Ishikawa (cell line): ENCODE results near the gene CCDC7.

Experiments used
- EP300 ChIP-seq: IDR thresholded peaks from 2 replicates; pipeline ENCODE4 v1.6.1; 2012; ENCODE audit warnings: borderline replicate concordance
- FOXM1 ChIP-seq: IDR thresholded peaks from 2 replicates; pipeline ENCODE4 v1.6.1; 2012; ENCODE audit warnings: low read depth, borderline replicate concordance
- TAF1 ChIP-seq: IDR thresholded peaks from 2 replicates; pipeline ENCODE4 v1.6.1; 2012; ENCODE audit warnings: low read depth, mild to moderate bottlenecking

DNA sequence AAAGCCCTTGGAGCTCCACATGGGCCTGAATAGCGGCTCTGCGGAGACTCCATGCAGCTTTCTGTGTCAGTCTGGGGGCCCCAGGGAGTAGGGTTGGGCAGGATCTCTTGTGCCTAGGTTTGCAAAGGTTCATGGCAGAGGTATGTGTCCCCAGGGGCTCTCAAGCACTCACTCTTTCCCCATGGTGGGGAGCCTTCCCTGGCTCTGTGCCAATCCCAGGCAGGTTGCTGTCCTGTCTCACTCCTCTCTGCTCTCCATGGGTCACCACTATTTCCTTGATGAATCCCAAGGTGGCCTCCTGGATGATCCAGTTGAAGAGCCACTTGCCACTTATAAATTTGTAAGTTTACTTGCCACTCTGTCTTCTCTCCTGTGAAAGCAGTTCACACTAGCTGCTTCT is 238.4 kb downstream of the CCDC7 start:
- no peak for TF ChIP-seq FOXM1
- TF ChIP-seq EP300, result no peak
- no peak for TF ChIP-seq TAF1
